GM18873 (cell line): Measurements from ENCODE around the gene EGFR.

Source experiments
- ATAC-seq: cut with Tn5 transposase; IDR thresholded peaks from one replicate; pipeline ENCODE4 v1.9.1; 2021; ENCODE audit warnings: mild to moderate bottlenecking, moderate library complexity, moderate number of reproducible peaks; ENCODE audit not compliant: unreplicated experiment, low FRiP score

Gene EGFR

DNA sequence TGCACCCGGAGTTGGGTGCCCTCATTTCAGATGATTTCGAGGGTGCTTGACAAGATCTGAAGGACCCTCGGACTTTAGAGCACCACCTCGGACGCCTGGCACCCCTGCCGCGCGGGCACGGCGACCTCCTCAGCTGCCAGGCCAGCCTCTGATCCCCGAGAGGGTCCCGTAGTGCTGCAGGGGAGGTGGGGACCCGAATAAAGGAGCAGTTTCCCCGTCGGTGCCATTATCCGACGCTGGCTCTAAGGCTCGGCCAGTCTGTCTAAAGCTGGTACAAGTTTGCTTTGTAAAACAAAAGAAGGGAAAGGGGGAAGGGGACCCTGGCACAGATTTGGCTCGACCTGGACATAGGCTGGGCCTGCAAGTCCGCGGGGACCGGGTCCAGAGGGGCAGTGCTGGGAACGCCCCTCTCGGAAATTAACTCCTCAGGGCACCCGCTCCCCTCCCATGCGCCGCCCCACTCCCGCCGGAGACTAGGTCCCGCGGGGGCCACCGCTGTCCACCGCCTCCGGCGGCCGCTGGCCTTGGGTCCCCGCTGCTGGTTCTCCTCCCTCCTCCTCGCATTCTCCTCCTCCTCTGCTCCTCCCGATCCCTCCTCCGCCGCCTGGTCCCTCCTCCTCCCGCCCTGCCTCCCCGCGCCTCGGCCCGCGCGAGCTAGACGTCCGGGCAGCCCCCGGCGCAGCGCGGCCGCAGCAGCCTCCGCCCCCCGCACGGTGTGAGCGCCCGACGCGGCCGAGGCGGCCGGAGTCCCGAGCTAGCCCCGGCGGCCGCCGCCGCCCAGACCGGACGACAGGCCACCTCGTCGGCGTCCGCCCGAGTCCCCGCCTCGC is at the start of gene EGFR:
Gene EGFR (plus strand): TSS at position 657 of the 830 bp plus-strand sequence. CDS start 261 bp downstream, outside the sequence.
- no peak for ATAC-seq

DNA sequence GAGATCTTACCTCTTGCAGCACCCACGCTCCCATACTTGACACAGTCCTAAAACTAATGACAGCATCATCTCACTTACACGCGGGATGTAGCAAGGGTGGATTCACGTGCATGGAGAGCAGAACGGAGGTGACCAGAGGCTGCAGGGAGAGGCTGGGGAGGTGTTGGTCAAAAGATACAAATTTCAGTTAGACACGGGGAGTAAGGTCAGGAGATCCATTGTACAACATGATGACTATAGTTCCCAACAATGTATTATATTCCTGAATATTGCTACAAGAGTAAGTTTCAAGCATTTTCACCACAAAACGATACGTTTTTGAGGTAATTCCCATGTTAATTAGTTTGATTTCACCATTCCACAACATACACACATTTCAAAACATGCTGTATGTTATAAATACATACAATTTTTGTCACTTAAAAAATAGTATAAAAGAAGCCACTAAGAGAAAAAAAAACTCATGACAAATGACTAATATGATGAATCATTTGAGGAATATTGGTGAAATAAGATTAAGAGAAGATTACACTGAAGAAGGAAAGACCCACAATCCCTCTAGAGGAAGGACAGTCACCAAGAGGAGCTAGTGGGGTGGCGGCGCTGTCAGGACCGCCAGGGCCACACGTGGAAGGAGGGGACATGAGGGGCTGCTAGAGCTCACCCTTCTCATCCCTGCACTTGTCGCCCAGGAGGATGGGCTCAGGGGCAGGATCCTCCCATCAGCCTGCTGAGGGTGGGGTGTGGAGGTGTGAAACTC is 49.4 kb upstream of the EGFR start:
- ATAC-seq: no peak

DNA sequence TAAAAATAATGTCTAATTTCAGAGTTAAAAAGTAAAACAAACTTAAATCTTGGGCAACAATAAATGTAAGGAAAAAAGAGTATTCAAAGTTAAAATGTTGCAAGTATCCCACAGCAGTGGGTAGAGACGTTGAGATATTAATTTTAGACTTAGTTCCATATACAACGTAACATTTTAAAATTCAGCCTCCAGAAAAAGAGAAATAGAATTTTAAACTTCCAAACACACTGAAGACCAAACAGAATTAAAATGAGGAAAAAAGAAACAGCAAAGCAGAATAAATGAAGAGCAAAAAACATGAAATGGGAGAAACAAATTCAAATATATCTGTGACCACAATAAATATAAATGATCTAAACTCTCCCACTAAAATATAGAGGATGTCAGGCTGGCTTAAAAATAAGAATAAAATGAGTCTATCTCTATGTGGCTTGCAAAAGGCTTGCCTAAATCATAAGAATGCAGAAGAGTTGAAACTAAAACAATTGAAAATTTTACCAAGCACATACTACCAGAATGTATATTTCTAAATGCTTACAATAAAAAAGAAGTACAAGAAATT is 46.0 kb upstream of the EGFR start:
- ATAC-seq: no peak

DNA sequence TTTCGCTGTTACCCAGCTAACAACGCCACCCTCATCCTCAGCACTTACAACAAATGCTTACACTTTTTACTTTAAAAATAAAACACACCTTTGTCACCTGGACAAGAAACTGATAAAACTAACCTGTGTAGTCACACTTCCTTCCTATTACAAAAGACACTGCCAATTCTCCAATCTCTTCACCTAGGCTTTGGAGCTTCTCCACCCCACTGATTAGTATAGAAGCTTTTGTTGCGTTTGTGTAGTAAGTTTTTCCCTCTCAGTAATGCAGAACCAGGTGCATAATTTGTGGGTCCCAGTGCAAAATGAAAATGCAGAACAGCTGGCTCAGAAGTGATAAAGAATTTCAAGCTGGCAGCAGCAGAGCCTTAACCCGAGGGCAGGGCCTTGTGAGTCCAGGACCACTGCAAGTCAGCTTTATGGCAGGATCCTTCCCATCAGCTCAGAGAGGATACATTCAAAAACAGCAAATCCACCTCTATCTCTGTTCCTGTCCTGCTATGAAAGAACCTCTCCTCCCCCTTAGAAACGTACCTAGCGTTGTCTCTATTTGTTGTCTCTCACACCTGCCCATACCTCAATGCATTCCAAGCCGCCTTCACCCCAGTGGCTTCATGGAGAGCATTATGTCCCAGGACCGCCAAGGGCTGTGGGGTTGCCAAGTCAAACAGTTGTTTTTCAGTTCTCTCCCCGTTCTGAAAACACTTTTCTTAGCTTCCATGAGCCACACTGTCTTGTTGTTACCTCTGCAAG is 40.3 kb upstream of the EGFR start:
- ATAC-seq: no peak

DNA sequence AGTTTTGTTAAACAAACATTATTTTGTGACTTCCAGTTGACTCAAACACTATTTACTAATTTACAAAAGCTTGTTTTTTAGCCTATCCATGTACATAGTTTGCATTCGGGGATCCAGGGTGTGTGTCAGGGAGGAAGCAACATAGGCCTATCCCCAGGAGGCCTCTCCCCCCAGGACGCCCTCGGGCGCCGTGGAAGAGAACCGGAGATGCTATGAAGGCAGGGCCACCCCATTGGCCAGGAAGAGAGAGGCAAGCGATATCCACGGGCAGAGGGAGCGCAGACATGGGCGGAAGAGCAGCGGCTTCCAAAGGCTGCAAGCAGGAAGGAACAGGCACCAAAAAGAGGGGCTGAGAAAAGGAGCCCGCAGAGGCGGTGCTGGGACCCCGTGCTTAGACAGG is 38.3 kb upstream of the EGFR start:
- ATAC-seq: no peak

DNA sequence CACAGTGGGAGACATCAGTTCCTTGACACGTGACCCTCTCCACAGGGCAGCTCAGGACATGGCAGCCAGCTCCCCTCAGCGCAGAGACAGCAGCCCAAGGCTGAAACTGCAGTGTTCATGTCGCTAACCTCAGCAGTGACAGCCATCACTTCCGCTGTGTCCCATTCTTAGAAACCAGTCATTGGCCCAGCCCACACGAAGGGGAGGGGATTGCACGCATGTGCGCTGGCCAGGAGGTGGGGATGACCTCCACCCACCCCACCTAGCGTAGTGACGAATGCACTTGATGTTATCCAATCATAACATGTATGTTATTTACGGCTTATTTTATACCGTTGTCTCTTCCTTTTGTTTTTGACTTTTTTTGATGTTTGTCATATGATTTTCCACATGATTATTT is 36.9 kb upstream of the EGFR start:
- no peak for ATAC-seq

DNA sequence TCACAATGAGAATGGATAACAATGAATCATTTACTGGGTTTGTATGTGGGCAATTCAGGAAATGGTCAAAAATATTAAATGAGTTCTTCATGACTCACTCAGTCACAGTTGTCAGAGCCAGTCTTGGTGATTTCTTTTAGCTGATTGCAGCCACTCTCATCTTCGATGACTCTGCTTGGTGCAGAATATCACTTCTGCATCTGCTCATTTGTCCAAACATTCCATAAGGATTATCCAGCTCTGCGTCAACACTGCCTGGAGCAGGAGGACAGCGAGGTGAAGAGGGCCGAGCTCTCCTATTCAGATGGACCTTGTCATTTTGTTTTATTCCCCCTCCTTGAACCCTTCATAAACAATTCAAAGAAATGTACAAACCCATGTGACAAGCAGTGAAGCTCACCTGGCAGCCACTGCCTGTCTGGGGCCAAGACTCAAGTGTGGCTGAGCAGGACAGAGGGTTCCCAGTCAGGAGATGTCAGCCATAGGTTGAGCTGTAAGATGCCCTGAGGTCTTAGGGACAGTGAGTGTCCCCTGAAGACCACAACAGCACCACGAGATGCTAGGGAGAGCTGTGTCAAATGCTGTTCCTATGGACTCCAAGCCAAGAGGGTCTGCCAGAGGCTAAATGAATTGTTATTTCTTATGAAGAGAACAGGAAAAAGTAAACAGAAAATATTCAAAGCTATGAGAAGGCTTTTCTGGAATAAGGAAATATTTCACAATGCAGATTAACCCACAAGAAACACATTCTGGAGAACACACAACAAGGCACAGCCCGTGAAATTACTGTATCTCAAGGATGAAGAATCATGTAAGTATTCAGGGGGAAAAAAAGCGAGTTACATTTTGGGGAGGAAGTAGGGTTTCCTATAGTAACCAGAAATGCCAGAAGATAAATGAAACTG is 33.1 kb upstream of the EGFR start:
- ATAC-seq: no peak

DNA sequence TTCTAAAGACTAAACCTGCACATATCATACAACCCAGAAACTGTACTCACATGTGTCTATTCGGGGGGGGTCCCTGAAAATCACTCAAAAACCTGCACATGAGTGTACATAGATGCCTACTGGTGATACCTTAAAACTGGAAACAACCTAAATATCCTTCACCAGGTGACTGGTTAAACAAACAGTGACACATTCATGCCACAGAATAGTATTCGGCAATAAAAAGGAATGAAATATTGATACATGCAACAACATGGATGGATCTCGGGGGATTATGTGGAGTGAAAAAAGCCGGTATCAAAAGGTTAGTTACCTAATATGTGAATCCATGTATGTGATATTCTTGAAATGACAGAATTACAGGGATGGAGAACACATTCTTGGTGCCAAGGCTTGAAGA is 32.1 kb upstream of the EGFR start:
- ATAC-seq: no peak

DNA sequence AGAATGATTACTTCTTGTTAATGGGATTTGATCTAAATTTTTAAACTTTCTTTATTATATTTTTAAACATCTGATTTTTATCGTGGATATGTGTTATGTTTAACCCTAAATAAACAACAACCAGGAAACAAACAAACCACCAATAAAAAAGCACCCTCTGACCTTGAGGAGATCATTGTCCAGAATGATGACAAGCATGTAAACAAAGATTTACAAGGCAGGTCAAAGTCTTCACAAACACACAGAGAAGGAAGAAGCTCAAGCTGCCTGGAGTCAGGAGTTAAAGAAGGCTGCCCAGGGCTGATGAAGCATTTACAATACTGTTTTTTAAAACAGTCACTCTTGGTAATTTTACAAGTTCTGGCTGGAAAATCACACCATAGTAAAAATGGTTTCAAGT is 31.0 kb upstream of the EGFR start:
- ATAC-seq: no peak

DNA sequence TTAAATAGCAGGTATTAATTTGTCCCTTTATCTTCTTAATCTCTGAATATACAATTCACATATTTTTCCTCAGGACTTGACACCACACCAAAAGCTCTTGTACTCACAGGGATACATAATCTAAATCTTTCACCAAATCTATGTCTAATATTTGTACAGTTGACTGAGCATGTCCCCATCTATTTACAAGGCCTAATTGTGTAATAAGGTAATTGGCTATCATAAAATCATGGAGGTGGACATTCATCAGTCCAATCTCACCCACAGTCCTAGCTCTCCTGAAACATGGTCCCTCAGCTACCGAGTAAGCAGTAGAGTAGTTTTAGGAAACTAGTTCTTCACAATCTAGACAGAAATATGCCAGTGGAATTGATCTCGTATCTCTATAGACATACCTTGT is 30.3 kb upstream of the EGFR start:
- no peak for ATAC-seq

DNA sequence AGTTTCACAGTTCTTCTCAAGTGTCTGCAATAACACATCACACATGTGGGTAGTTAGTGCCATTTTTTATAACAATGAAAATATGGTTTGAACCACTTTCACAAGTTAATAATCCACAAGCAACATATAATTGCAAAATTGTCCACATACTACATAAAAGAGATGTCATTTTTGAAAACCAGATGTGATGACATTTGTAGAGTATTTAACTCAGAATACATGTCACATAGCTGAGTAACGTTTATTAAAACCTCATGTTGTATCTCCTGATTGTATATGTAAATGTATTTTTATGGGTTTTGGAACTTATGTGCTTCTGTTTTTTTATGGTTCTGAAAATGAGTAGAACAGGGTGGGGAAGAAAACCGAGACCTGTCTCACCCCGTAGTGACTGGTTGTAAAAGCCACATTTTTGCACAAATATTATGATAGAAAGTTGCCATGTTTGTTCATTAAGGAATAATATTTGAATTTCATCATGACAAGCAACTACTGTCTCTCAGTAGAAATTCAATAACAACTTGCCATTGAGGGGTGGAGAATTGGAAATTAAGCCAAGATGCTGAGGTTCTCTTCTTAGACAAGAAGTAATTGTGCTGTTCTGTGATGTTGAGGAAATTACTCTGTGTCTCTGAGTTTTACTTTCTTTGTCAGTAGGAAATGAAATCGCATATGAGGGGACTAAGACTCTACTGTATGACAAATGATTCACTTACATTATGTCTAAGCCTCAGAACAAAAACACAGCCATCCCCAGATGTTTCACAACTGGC is 29.2 kb upstream of the EGFR start:
- ATAC-seq: no peak

DNA sequence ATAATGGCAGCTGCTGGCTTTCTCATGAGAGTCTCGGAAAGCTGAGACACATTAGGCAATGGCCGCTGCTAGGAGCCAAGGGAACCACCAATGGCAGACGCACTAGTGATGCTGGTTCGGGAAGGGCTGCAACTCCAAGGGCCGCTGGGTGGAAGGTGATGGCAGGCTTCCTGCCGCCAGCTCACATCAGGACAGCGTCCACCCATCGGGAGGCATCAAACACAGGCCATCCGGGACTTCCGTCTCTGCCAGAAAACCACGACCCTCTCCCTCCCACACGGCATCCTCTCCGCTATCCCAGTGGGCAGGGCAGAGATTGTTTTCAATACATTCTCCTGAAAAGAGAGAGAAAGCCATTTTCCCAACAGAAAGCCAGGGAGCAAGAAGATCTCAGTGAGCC is 27.5 kb upstream of the EGFR start:
- no peak for ATAC-seq

DNA sequence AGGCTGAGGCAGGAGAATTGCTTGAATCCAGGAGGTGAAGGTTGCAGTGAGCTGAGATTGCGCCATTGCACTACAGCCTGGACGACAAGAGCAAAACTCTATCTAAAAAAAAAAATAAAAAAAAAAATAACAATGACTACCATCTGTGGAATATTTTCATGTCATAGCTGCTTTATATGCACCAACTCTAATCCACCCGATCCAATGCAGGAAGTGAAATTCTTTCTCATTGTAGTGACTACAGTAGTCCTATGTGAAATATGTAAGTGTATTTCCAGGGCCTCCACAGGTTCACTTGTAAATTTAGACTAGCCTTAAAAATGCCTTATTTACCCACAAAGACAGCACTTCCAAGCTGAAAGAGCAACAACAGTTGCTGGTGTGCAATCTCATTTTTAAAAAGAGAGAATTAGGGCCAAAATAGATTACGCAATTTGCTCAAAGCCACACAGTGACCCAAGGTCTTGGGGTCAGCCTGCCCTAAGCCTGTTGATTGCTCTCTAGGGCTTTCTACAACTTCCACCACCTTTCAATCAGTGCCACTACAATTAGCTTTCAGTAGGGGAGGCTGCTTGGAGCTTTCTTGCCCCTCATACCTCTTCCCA is 25.8 kb upstream of the EGFR start:
- no peak for ATAC-seq

DNA sequence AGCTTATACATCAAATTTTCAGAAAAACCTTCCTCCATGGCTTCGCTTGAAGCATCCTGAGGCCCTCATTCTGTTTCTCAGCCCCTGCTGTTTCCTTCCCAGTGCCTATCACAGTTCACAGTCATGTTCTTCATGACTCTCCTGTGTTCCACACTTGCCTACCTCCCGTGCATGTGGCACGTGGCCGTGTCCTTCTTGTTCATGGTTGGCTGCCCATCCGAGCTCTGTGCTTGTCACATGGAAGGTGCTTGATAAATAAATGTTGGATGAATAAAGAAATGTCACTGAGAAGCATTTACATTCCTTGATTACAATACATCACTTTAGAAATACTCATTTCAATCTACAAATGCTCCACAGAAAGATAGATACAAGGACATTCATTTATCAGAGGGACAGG is 23.7 kb upstream of the EGFR start:
- ATAC-seq: no peak

DNA sequence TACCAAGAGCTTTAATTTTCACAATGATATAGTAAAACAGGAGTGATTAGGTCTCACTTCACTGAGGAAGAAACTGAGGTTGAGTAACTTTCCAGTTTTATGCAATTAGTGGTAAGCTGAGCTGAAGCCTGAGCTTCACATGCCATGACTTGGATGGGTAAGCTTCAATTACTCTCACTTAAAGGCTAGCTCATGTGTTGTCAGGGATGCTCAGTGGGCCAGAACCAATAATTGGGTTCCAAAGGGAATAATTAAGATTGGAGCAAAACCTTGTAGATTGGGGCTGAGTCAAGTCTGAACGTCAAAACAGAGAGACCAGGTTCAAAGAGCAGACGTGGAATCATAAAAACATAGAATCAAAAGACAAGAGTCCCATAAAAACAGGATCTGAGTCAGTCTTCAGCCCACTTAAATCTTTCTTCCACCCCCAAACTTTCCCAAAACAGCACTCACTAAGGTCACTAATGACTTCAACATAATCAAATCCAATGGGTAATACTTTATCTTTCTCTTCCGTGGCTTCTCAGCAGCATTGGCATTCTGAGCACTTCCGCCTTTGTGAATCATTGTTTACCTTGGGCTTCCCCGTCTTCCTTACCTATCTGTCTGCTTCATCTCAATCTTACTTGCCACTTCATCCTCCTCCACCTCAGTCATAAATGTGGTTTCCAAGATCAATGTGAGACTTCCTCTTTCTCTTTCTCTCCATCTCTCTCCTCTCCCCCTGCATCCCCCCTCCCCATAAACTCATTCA is 23.0 kb upstream of the EGFR start:
- peak; percentile 97 for ATAC-seq

DNA sequence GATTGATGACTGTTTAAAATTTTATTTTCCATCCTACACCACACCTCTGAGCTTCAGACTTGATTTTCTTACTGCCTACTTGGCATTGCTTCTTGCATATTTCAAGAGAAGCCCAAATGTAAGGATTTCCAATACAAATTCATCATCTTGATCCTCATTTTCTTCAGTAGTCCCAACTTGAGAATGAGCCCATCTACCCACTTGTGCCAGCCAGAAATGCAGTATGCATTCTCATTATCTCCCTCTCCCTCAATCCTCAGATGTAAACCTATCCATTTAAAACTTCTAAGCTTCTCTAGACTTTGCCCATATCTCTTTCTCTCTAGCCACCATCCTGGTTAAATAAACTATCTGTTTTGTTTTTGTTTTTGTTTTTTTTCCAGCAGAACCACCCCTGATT is 22.4 kb upstream of the EGFR start:
- no peak for ATAC-seq

DNA sequence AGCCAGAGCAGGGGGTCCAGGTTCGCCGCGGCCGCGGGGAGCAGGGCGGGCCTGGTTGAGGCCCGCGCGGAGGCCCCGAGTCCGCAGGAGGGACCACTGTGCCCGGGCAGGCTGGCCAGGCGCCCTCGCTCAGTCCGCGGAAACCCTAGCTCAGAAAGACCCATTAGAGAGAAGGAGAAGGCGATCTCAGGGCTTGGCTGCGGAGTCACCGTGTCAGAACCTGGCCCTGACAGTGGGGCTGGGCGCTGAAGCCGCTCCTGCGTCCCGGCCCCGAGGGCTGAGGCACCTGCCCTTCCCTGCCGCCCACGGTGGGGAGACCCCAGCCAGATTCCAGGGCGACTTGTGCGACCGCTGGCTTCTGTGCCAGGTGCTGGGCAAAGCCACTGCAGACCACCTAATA is 14.2 kb upstream of the EGFR start:
- no peak for ATAC-seq

DNA sequence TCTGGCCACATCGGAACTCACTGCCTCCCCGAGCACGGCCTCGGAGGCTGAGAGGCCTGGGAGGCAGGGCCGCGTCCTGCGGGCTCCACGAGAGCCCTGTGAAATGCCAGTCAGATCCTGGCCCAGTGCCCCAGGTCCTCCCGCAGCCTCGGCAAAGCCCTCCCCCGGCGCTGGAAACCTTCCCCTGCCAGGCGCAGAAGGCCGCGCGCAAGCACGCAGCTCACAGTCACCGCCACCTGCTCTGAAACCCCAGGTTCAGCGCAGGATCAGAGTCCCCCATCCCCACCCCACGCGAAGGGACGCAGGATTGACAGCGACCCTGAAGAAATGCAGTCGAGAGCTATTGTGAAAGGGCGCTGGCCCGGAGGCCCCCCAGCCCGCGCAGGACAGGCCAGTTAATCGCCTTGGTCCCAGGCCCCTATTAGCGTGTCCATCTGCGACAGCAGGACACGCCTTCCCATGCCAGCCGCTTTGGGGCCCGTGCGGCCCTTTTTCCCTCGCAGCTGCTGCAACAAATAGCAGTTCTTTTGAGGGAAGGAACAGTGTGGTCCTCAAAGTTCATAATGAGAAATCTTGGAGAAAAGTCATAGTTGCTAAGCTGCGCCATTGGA is 13.5 kb upstream of the EGFR start:
- no peak for ATAC-seq
